ENCODE results near the gene MAP3K15. TPM values are rescaled to one million over a fixed set of nuclear protein-coding genes. Genes with fewer than 3 reads are reported as not detected.

Gene MAP3K15
- polyA plus RNA-seq, 3 donors, result not detected

GRCh38 chrX:19541931-19542330 is 26.6 kb upstream of the MAP3K15 start:
- Histone ChIP-seq H4K20me1 (ENCODE audit: insufficient read depth, low read length) (peaks cover 35% of the 10 kb centered on the region), H3K36me3 (replicated peaks in 1 of 2; ENCODE audit: control insufficient read depth in 1 of 2, insufficient read depth in 2 of 2, low read length in 2 of 2) (peaks cover 60 to 95% of the 10 kb centered on the region in 2 donors), H3K4me3 (replicated peaks in 1 of 3; ENCODE audit: low read depth in 2 of 3, low read length in 3 of 3) (no peak overlapping the region), H3K9me3 (replicated peaks in 1 of 2; ENCODE audit: control insufficient read depth in 1 of 2, insufficient read depth in 1 of 2, low read length in 2 of 2) (no peaks in the 10 kb centered on the region), H3K27ac (ENCODE audit: low read depth in 1 of 2, low read length in 2 of 2) (no peak overlapping the region), H3K79me2 (ENCODE audit: insufficient read depth, low read length) (no peaks in the 10 kb centered on the region), H3K4me1 (ENCODE audit: control insufficient read depth in 1 of 2, insufficient read depth in 2 of 2, low read length in 2 of 2) (no peaks in the 10 kb centered on the region), H2AFZ (ENCODE audit: insufficient read depth, low read depth, low read length, poor library complexity, severe bottlenecking) (no peak overlapping the region), H3K4me2 (replicated peaks; ENCODE audit: extremely low read depth, low read length, poor library complexity, severe bottlenecking) (no peak overlapping the region), H3K27me3 (ENCODE audit: control insufficient read depth in 2 of 2, insufficient read depth in 2 of 2, low read length in 2 of 2) (no peaks in the 10 kb centered on the region), H3K9ac (ENCODE audit: insufficient read depth, low read length, poor library complexity, severe bottlenecking) (no peak overlapping the region)
- Mint-ChIP-seq H3K27me3 (ENCODE audit: low read depth in 3 of 3) (peaks cover 0 to 19% (median 0%) of the 10 kb centered on the region in 3 donors), H3K27ac (peak overlapping the region in 1 of 7 donors; percentile 6), H3K4me1 (no peaks in the 10 kb centered on the region), H3K36me3 (peaks cover 73 to 79% of the 10 kb centered on the region in 2 donors), H3K9me3 (no peaks in the 10 kb centered on the region), H3K4me3 (no peak overlapping the region)
- intact Hi-C loops (cut with micrococcal nuclease), result no loop called here
- TF ChIP-seq, protein P1, sequence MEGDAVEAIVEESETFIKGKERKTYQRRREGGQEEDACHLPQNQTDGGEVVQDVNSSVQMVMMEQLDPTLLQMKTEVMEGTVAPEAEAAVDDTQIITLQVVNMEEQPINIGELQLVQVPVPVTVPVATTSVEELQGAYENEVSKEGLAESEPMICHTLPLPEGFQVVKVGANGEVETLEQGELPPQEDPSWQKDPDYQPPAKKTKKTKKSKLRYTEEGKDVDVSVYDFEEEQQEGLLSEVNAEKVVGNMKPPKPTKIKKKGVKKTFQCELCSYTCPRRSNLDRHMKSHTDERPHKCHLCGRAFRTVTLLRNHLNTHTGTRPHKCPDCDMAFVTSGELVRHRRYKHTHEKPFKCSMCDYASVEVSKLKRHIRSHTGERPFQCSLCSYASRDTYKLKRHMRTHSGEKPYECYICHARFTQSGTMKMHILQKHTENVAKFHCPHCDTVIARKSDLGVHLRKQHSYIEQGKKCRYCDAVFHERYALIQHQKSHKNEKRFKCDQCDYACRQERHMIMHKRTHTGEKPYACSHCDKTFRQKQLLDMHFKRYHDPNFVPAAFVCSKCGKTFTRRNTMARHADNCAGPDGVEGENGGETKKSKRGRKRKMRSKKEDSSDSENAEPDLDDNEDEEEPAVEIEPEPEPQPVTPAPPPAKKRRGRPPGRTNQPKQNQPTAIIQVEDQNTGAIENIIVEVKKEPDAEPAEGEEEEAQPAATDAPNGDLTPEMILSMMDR (IDR thresholded peaks at IDR 0.05), result no peak
- no peak for DNase-seq
- 97% methylated on average over 12 of the region's 19 CpGs for WGBS (ENCODE audit: insufficient coverage)

- Mint-ChIP-seq H3K36me3 (peaks cover 75 to 79% of the 10 kb centered on the region in 2 donors), H3K27me3 (ENCODE audit: low read depth in 3 of 3) (peaks cover 0 to 19% (median 0%) of the 10 kb centered on the region in 3 donors), H3K27ac (no peak overlapping the region), H3K4me1 (no peaks in the 10 kb centered on the region), H3K4me3 (no peak overlapping the region), H3K9me3 (no peaks in the 10 kb centered on the region)
- WGBS (ENCODE audit: insufficient coverage), result no CpG with 5 or more reads among the region's 3 CpGs
- Histone ChIP-seq H3K9me3 (replicated peaks in 1 of 2; ENCODE audit: control insufficient read depth in 1 of 2, insufficient read depth in 1 of 2, low read length in 2 of 2) (no peaks in the 10 kb centered on the region), H2AFZ (ENCODE audit: insufficient read depth, low read depth, low read length, poor library complexity, severe bottlenecking) (no peak overlapping the region), H3K4me3 (replicated peaks in 1 of 3; ENCODE audit: low read depth in 2 of 3, low read length in 3 of 3) (no peak overlapping the region), H3K27me3 (ENCODE audit: control insufficient read depth in 2 of 2, insufficient read depth in 2 of 2, low read length in 2 of 2) (no peaks in the 10 kb centered on the region), H3K79me2 (ENCODE audit: insufficient read depth, low read length) (no peaks in the 10 kb centered on the region), H3K27ac (ENCODE audit: low read depth in 1 of 2, low read length in 2 of 2) (no peak overlapping the region), H4K20me1 (ENCODE audit: insufficient read depth, low read length) (peaks cover 35% of the 10 kb centered on the region), H3K4me1 (ENCODE audit: control insufficient read depth in 1 of 2, insufficient read depth in 2 of 2, low read length in 2 of 2) (no peaks in the 10 kb centered on the region), H3K9ac (ENCODE audit: insufficient read depth, low read length, poor library complexity, severe bottlenecking) (no peak overlapping the region), H3K4me2 (replicated peaks; ENCODE audit: extremely low read depth, low read length, poor library complexity, severe bottlenecking) (no peak overlapping the region), H3K36me3 (replicated peaks in 1 of 2; ENCODE audit: control insufficient read depth in 1 of 2, insufficient read depth in 2 of 2, low read length in 2 of 2) (peaks cover 65 to 95% of the 10 kb centered on the region in 2 donors)
- intact Hi-C loops (cut with micrococcal nuclease), result no loop called here
- TF ChIP-seq, protein P1 (IDR thresholded peaks at IDR 0.05), result no peak
- no peak for DNase-seq
Measured at GRCh38 chrX:19541196-19541595, 25.9 kb upstream of the MAP3K15 start.

Data from CD14-positive monocyte (primary cell).